ENCODE results near the gene MT3. TPM values are rescaled to one million over a fixed set of nuclear protein-coding genes. Genes with fewer than 3 reads are reported as not detected.

MT3 gene
- total RNA-seq (2022): not detected in 2 replicates
- not detected for Bru-seq, nascent RNA
- BruChase-seq, experiment 1, labeled RNA remaining after a 6-hour chase: not detected
- BruChase-seq, experiment 2, labeled RNA remaining after a 2-hour chase: not detected
- long read RNA-seq: 0 reads

DNA sequence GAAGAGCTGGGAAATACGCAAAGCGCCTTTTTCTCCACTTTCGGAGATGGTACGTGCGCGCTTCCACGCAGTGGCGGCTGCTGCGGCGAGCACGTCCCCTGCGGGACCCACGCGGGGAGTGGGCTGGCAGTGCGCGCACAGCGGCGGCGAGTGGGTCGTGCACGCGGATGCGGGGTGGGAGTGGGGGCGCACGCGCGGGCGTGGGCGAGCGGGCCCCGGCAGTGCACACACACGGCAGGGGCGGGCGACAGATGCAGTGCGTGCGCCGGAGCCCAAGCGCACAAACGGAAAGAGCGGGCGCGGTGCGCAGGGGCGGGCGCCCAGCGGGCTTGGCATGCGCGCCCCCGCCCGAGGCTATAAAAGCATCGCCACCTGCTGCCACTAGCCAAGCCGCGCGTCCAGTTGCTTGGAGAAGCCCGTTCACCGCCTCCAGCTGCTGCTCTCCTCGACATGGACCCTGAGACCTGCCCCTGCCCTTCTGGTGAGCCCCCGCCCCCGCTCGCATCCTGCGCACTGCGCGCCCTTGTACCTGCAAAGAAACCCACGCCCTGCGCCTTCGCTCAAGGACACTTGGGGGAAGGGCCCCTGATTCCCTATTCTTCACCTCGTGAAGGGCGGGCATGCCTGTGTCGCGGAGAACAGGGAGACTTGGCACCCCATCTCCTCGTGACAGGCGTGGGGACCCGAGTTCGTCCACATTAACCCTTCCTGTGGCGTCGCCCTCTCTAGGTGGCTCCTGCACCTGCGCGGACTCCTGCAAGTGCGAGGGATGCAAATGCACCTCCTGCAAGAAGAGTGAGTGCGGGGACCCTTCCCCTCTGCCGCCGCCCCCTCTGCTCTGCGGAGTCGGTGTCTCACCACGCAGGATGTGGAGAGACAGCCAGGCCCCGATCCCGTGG is at the start of gene MT3:
MT3 (plus strand) TSS at position 388 of the 899 bp plus-strand sequence; CDS start at position 451, 63 bp downstream.
- H3K4me1 Mint-ChIP-seq (ENCODE audit: insufficient read depth, unreplicated experiment): no peaks in the 10 kb centered on the region
- H3K27ac Mint-ChIP-seq (ENCODE audit: low read depth, unreplicated experiment): no peak within 1 kb of the TSS
- no peaks in the 10 kb centered on the region for H3K36me3 Mint-ChIP-seq (ENCODE audit: insufficient read depth, unreplicated experiment)
- no peak for DNase-seq (ENCODE audit: unreplicated experiment)
- POLR2A ChIA-PET: no interaction called here
- H3K27me3 Mint-ChIP-seq (ENCODE audit: insufficient read depth, unreplicated experiment): no peaks in the 10 kb centered on the region
- H3K4me3 Mint-ChIP-seq (ENCODE audit: unreplicated experiment): no peak within 1 kb of the TSS
- intact Hi-C loops (cut with micrococcal nuclease): no loop called here
- no peaks in the 10 kb centered on the region for H3K9me3 Mint-ChIP-seq (ENCODE audit: unreplicated experiment)
- BruUV-seq (replicated peaks): no TSS peak
- CTCF ChIA-PET: interaction anchor here (0.6 to 0.7 kb wide), 3 partner anchors 16 to 1889 kb away, joined by 3 to 5 read pairs (median 3); no protein-coding TSS in a partner anchor
- TF ChIP-seq, protein P1, sequence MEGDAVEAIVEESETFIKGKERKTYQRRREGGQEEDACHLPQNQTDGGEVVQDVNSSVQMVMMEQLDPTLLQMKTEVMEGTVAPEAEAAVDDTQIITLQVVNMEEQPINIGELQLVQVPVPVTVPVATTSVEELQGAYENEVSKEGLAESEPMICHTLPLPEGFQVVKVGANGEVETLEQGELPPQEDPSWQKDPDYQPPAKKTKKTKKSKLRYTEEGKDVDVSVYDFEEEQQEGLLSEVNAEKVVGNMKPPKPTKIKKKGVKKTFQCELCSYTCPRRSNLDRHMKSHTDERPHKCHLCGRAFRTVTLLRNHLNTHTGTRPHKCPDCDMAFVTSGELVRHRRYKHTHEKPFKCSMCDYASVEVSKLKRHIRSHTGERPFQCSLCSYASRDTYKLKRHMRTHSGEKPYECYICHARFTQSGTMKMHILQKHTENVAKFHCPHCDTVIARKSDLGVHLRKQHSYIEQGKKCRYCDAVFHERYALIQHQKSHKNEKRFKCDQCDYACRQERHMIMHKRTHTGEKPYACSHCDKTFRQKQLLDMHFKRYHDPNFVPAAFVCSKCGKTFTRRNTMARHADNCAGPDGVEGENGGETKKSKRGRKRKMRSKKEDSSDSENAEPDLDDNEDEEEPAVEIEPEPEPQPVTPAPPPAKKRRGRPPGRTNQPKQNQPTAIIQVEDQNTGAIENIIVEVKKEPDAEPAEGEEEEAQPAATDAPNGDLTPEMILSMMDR (IDR thresholded peaks at IDR 0.05; ENCODE audit: unreplicated experiment): no peak

DNA sequence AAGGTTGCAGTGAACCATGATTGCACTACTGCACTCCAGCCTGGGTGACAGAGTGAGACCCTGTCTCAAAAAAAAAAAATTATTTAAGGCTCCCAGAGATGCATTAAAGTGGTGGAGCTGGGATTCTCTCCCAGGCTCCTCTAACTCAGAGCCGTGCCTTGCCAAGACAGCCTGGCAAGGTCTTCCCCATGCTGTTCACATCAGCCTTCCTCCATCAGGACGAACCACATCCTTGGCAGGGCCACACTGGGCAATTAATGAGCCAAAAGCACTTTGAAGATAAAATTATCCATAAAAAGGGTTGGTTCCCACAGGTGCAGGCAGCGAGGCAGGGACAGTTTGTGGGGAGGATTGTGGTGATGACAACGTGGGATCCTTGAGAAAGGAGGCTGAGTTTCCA is 49.7 kb upstream of the MT3 start:
- Mint-ChIP-seq H3K9me3 (ENCODE audit: unreplicated experiment) (no peaks in the 10 kb centered on the region), H3K4me1 (ENCODE audit: insufficient read depth, unreplicated experiment) (no peaks in the 10 kb centered on the region), H3K27ac (ENCODE audit: low read depth, unreplicated experiment) (no peak overlapping the region), H3K4me3 (ENCODE audit: unreplicated experiment) (no peak overlapping the region), H3K36me3 (ENCODE audit: insufficient read depth, unreplicated experiment) (no peaks in the 10 kb centered on the region), H3K27me3 (ENCODE audit: insufficient read depth, unreplicated experiment) (no peaks in the 10 kb centered on the region)
- no peak for DNase-seq (ENCODE audit: unreplicated experiment)
- no TSS peak for BruUV-seq (replicated peaks)
- ChIA-PET CTCF (interaction anchor here (0.6 kb wide), 1 partner anchor 41 kb away, joined by 4 read pairs; no protein-coding TSS in a partner anchor), POLR2A (no interaction called here)
- TF ChIP-seq, protein P1 (IDR thresholded peaks at IDR 0.05; ENCODE audit: unreplicated experiment): no peak
- intact Hi-C loops (cut with micrococcal nuclease): no loop called here

DNA sequence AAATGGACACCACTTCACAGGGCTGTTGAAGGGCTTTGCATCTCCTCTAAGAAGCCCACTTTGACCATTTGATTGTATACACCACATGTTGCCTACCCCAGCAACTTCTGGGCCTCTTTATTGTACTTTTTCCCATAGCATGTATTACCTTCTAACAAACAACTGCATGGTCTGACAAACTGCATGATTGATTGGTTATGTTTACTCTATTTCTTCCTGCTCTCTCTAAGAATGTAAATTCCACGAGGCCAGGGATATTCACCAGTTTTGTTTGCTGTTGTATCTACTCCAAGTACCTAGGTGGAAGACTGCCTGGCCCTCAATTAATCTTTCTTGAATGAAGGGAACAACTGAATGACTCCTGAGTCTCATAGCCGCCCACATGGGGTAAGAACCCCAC is 47.3 kb upstream of the MT3 start:
- no TSS peak for BruUV-seq (replicated peaks)
- H3K4me3 Mint-ChIP-seq (ENCODE audit: unreplicated experiment): no peak overlapping the region

More for the DNA sequence above, 47.3 kb upstream of the MT3 start:
- H3K9me3 Mint-ChIP-seq (ENCODE audit: unreplicated experiment): no peaks in the 10 kb centered on the region
- DNase-seq (ENCODE audit: unreplicated experiment): no peak
- intact Hi-C loops (cut with micrococcal nuclease): no loop called here
- H3K27me3 Mint-ChIP-seq (ENCODE audit: insufficient read depth, unreplicated experiment): no peaks in the 10 kb centered on the region
- ChIA-PET POLR2A (no interaction called here), CTCF (no interaction called here)
- H3K36me3 Mint-ChIP-seq (ENCODE audit: insufficient read depth, unreplicated experiment): no peaks in the 10 kb centered on the region
- TF ChIP-seq, protein P1 (IDR thresholded peaks at IDR 0.05; ENCODE audit: unreplicated experiment): no peak
- H3K27ac Mint-ChIP-seq (ENCODE audit: low read depth, unreplicated experiment): no peak overlapping the region
- H3K4me1 Mint-ChIP-seq (ENCODE audit: insufficient read depth, unreplicated experiment): peaks cover 3% of the 10 kb centered on the region
